Tibial nerve (tissue), 4 donors: ENCODE measurements around the gene FAM210A.

Experiments used
- EP300 ChIP-seq, 2 donors: sonication (generic); formaldehyde crosslinking; IDR thresholded peaks; one replicate each; pipeline ENCODE4 v1.6.1; 2017; ENCODE audit warnings: antibody characterized with exemption in 2 of 2, mild to moderate bottlenecking in 1 of 2
- POLR2A ChIP-seq, 2 donors: fragments of 450-650 bp; IDR thresholded peaks; one replicate each; pipeline ENCODE4 v1.6.1; 2017; ENCODE audit warnings: antibody characterized with exemption in 2 of 2, mild to moderate bottlenecking in 2 of 2, moderate library complexity in 2 of 2
- TF ChIP-seq, protein P1 (sequence below), 5 experiments: fragments of 200-600 bp in 3 of 5; fragments of 450-650 bp in 2 of 5; sonication (generic) in 3 of 5; IDR thresholded peaks; one replicate each; pipeline ENCODE4 v1.5.1; 2016 to 2019; ENCODE audit warnings: antibody characterized with exemption in 5 of 5, mild to moderate bottlenecking in 3 of 5, moderate library complexity in 2 of 5

DNA sequence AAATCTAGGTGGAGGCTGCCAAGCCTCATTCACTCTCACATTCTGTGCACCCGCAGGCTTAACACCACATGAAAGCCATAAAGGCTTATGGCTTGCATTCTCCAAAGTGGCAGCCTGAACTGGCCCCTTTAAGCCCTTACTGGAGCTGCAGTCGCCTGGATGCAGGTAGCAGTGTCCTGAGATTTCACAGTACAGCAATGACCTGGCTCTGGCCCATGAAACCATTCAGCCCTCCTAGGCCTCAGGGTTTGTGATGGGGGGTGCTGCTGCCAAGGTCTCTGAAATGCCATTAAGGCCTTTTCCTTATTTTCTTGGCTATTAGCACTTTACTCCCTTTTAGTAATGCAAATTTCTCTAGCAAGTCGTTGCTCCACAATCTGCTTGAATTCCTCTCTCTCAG is 48.7 kb upstream of the FAM210A start:
- TF ChIP-seq POLR2A (IDR thresholded peaks at IDR 0.05) (no peak), EP300 (IDR thresholded peaks at IDR 0.05) (no peak)
- TF ChIP-seq, protein P1, sequence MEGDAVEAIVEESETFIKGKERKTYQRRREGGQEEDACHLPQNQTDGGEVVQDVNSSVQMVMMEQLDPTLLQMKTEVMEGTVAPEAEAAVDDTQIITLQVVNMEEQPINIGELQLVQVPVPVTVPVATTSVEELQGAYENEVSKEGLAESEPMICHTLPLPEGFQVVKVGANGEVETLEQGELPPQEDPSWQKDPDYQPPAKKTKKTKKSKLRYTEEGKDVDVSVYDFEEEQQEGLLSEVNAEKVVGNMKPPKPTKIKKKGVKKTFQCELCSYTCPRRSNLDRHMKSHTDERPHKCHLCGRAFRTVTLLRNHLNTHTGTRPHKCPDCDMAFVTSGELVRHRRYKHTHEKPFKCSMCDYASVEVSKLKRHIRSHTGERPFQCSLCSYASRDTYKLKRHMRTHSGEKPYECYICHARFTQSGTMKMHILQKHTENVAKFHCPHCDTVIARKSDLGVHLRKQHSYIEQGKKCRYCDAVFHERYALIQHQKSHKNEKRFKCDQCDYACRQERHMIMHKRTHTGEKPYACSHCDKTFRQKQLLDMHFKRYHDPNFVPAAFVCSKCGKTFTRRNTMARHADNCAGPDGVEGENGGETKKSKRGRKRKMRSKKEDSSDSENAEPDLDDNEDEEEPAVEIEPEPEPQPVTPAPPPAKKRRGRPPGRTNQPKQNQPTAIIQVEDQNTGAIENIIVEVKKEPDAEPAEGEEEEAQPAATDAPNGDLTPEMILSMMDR (IDR thresholded peaks at IDR 0.05), result no peak
